Measurements from ENCODE around the gene CCDC57.
A peak's percentile ranks its signal among the peaks of the same experiment; 100 is the strongest.

CCDC57 gene

DNA sequence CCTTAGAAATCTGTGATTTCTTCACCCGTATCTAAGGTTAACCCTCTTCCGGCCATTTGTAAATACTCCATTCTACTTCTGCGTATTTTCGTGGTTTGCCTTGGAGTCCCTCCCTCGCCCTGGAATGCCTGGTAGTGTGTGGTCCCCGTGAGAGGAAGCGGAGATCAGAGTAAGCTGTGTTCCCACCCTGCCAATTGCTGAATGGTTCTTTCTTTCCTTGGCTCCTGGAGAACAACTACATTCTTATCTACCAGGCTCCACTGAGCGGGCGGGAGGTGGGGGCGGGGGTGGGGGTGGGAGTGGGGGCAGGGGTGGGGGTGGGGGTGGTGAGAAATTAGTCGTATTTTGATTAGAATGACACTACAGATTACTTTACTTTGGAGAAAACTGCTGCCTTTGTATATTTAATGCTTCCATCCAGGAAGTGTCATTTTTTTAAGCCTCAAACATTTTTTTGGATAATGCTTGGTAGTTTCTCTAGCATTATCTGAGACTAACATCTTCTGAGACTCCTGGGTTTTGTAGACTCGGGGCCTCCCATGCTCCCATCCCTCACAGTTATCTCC is 93.7 kb downstream of the CCDC57 start:
- no peak for DNase-seq

DNA sequence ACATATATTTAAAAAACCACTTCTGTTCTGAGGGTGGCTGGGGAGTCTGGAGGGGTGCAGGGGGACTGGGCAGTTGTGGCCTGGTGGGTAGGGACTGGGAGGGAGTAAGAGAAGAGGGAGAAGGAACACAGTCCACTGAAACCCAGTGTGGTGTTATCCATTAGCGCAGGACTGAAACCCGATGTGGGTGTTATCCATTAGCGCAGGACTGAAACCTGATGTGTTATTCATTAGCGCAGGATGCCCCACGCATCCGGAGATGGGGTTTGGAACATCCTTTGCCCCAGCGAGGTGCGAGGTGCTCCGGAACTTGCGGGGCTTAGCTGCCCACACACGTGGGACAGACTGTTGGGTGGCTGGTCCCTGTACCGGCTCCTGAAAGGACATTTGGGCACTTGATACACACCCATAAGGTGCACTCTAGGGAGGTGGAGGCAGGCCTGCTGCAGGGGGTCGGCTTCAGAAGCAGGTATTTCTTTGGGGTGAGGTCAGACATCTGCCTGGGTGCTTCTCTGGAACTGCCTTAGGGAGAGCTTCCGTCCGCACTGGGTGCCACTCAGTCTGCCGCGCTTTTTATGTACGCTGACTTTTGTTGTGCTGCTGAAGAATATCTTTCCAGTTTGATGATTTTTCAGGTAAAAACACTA is 94.4 kb downstream of the CCDC57 start:
- no peak for DNase-seq

DNA sequence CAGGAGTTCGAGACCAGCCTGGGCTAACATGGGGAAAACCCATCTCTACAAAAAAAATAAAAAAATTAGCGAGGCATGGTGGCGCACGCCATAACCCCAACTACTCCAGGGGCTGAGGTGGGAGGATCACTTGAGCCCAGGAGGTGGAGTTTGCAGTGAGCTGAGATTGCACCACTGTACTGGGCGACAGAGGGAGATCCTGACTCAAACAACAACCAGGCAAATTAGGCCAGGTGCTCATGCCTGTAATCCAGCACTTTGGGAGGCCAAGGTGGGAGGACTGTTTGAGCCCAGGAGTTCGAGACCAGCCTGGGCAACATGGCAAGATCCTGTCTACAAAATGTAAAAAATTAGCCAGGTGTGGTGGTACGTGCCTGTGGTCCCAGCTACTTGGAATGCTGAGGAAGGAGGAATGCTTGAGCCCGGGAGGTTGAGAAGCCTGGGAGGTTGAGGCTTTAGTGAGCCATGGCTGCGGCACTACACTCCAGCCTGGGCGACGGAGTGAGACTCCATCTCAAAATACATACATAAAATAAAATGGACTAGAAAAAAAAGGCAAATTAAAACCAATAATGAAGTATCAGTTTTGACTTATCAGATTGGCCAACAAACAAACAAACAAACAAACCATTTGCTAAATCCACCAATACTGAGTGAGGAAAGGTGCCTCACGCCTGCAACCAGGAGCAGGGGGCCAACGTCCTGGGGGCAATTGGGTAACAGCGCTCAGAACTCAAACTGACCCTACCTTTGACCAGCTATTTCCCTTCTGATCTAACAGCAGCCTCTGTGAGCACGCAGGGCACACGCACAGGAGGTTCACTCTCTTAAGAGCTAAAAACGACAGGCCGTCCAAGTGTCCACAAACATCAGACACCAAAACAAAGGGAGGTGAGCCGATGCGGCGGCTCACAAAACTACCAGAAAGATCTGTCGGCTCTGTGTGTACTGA is 95.2 kb downstream of the CCDC57 start:
- DNase-seq: no peak

DNA sequence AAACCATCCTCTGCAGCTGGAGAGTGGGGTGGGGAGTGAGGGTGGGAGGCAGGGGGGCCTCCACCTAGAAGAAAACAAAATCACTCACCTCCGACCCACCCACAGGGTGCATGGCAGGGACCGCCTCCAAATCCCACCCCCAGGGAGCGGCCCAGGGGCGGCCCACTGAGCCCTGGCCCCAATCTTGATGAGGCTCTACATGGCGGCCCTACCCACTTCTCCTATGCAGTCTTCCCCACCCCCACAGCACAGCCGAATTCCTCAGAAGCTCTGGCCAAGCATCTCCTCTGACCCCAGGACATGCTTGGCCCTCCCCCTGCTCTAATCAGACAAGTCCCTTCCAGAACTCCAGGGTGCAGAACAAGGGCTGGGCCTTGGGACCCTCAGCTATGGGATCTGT is 96.4 kb downstream of the CCDC57 start:
- DNase-seq: no peak

DNA sequence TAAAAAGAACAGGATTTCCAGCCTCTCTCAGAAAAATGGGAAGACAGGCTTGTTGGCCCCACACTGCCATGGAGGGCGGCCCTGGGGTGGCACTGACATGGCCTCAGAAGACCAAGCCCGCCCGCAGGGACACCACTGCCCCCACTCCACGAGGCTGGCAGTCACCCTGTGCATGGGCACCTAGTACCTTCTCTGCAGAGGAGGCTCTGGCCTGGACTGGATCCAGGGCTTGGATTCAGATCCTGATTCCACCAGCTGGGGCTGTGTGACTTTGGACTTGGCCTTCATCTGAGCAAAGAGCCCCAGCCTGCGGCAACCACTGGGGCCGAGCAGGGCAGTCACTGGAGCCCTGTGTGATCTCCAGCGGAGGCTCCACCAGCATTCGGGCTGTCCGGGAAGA is 97.8 kb downstream of the CCDC57 start:
- DNase-seq: no peak

DNA sequence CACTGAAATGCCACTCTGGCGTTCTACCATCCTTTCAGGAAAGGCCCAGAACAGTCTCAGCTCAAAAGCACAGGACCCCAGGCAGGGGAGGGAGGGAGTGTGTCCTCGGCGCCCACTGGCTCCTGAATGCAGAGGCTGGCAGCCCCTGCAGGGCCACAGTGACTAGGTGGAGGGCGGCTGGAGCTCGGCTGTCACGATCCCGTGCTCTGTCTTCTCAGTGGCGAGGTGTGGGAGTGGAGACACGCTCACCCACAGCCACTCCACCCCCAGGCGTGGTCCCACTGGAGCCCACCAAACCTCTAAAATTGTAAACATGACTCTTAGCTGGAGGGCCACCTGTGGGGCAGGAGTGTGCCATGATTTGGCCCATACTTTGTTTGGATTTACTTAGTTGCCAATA is 98.2 kb downstream of the CCDC57 start:
- DNase-seq: no peak

DNA sequence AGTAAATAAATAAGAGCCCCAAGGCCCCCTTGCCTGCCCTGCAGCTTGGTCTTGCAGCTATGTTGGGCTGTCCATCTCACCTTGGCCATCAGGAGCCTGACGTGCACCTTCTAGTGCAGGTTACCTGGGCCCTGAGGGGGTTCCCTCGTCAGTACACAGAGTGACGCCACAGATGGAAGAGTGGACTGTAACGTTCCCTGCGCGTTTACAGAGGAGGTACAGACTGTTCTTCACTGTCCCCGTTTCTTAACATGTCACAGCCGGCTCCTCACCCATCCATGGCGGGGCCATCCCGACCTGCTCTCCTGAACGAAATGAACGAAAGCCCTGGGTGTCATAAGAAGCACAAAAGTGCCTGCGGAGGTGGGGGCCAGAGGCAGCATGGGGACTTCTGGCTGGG is 98.7 kb downstream of the CCDC57 start:
- DNase-seq: no peak

DNA sequence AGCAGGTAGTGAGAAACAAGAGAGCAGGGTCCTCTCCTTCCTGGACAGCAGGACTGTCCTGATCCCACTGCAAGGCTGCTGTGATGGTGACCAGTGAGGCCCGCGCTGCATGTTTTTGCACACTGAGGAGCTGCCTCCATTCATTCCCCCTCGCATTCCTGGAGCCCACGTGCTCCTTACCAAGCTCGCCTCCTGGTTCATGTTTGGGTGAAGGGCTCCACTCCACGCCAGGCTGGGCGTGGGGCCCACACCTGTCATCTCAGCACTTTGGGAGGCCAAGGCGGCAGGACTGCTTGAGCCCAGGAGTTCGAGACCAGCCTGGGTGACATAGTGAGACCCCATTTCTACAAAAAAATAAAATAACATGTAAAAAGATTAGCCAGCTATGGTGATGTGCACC is 99.2 kb downstream of the CCDC57 start:
- no peak for DNase-seq

DNA sequence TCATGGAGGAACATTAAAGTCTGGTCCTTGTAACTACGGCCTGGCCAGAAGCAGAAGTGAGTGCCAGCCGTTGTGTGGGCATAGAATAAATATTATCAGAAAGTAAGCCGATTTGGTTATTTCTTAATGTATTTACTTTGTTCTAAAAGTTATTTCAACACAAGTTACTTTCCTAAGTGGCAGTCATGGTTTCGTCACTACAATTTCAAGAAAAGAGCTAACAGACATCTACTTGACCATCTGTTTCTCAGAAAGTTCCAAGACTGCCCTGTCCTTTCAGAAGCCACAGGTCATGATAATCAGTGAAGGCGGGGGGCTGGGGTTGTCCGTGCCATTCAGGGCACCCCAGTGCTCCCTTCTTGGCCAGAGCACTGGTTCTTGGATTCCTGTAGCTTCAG is 99.7 kb downstream of the CCDC57 start:
- no peak for DNase-seq

DNA sequence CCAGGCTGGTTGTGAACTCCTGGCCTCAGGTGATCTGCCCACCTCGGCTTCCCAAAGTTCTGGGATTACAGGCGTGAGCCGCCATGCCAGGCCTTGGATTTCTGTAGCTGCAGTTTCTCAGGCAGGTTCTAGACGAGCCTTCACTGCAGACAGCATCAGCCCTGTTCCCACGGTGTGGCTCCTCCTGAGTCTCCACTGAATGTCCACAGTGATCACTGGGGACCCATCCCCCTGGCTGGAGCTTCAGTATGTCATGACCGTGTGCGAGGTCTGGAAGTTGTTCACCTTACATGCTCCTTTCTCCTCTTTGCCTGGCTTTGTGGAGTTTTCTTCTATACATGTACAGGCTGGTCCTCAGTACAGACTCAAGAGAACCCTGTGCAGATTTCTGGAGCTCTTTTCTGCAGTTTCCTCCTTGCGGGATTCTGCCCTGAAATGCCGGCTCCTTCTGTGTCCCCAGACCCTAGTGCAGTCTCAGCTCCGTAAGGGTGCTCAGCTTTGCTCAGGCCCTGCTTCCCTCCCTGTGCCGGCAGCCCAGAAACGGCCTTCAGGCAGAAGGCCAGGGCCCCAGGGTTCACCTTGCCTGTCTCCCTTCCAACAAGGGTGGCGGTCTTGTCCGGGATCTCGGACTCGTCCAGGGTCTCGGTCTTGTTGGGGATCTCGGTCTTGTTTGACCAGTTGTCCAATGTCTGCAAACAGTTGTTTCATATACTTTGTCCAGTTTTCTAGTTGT is 100.3 kb downstream of the CCDC57 start:
- no peak for DNase-seq

DNA sequence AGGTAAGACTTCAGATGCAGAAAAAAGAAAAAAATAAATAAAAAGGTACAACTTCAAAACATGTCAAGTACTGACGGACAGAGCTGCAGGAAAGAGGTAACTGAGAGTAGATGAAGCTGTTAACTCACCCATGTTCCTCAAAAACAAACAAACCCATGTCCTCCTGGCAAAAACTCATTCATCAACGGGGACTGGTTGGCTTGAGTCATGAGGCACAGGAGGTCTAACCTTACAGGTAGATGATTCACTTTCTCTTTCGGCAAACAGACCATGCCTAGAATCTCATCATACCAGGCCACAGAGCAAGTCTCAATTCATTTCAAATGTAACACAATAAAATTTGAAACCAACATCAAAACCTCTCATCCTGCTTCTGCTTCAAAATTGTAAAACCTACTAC is 102.3 kb downstream of the CCDC57 start:
- no peak for DNase-seq

DNA sequence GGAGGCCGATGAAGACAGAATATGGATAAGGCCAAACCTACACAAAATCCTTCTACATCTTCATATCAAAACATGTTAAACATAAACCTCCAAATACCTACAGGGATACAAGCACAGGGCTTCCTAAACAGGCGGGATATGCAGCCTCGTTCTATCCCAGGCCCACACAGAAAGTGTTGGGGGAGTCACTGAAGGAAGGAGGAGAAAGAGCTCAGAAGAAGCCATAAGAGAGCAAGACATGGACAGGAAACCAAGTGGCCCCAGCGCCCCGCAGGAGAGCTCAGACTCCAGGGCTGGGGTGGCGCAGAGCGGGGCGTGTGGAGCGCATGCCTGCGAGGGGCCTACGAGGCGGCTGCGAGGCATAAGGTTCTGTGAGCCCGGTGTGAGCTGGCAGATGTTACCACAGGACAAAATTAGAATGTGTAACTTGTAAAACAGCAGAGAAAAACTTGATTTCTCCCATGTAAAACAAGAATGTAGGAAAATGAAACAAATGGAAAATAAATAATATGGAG is 103.6 kb downstream of the CCDC57 start:
- DNase-seq: no peak

DNA sequence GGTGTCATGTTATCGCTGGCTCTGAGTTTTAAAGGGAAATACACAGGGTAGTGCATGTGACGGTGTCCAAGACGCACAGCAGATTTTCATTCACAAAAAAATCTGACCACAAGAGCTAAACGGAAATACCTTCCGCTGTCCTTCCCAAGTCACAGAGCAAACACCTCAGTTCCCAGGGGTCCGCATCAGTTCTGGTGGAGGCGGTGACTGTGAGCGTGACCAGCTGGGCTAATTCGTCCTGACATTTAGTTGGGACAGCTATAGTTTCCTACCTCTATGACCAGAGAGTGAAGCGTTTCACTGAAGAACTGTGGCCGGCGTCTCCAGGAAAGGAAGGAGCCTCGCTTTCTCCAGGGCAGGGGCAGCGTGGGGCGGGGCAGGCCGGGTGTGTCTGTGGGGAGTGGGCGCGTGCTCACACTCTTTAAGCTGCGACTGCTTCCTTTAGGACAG is 104.1 kb downstream of the CCDC57 start:
- DNase-seq: no peak

DNA sequence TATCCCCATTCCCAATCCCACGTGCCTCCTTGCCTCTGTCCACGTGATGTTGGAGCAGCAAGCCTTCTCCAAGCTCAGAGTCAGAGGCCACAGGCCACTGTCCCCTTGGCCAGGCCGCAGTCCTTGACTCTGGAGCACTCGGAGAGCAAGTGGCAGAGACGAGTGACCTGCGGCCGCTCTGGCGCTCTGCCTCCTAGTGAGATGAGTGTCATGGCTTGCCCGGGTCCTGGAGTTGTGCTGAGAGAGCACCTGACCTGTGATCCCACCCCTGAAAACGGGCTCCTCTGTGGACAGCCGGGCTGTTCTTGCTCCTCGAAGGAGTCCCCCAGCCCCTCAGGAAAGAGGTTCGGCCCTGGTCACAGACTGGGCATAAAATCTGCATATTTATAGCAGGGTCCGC is 104.6 kb downstream of the CCDC57 start:
- DNase-seq: no peak

DNA sequence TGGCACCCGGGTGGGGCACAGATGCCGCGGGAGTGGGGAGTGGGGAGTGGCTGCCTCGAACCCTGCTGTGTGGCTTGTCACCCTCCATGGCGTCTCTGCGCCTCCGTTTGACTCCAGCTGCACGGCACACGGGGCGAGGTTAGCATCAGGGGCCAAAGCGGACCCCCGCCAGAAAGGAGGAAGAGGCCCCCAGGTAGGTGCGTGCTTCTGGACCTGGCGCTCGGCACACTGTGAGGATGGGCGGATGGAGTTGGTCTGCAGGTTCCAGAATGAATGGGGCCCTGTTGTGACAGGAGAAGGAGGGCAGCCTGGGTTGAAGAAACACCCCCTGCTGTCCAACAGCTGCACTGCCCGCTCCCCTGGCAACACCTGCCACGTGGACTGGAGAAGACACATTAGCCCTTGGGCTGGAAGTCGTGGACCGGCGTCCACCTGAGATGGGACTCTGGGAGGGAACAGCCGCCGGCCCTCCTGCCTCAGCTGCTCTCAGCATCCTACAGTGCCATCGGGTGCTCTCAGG is 105.2 kb downstream of the CCDC57 start:
- DNase-seq: no peak

DNA sequence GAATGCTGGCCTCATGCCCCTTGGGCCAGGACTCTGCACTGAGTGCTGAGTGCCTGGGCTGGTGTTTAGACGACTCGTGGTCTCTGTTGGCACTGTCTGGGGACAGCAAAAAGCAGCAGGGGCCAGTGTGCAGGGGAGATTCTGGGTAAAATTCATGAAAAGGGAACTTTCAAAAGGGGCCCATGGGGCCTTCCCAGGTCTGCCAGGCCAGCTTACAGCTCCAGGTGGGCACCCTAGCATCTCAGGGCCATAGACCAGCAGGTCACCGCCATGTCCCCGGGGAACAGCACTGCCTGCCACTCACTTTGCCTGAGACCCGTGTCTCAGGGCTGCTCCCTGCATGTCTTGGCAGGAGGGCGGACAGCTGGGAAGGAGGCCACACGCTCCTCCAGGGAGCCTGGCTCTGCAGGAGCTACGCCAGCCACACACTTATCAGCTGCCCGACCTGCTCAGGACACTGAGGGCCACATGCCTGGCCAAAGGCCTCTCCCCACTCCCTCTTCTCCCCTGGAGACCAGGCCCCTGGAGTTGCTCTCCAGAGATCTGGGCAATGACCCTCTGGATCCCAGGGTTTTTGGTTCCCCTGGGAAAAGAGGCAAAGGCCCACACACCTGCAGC is 105.8 kb downstream of the CCDC57 start:
- DNase-seq: no peak

DNA sequence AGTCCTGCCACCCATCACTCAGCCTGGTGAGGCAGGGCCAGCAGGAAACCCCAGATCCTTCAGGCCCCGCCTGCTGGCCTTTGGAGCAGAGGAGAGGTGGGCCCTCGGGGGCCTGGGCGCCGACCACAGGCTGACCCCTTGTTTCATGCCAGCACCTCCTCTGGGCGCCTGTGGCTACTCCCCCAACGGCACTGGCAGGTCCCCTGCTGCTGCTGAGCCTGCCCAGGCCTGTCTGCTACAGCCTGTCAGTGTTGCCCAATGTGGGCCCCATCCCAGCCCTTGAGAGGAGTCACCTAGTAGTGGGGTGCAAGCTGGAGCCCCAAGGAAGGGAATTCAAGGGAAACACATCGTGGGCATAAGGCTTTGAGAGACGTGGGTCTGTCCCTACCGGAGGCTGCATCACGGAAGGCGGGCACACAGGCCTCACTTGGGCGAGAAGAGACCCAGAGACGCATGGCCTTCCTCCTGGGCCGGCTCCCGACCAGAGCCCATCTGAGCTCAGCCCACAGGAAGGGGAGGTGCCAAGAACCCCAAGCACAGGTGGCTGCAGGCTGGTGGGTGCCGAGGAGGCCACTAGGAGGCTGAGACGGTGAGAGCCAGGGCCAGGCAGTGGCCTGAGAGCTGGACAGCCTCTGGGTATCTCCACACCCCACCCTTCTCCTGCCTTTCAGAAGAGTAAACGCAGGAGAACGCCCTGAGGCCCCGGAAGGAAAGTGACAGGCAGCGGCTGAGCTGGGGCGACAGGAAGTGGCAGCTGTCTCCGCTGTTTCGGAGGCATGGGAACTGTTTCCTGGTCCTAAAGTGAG is 106.6 kb downstream of the CCDC57 start:
- peak; percentile 24 for DNase-seq

DNA sequence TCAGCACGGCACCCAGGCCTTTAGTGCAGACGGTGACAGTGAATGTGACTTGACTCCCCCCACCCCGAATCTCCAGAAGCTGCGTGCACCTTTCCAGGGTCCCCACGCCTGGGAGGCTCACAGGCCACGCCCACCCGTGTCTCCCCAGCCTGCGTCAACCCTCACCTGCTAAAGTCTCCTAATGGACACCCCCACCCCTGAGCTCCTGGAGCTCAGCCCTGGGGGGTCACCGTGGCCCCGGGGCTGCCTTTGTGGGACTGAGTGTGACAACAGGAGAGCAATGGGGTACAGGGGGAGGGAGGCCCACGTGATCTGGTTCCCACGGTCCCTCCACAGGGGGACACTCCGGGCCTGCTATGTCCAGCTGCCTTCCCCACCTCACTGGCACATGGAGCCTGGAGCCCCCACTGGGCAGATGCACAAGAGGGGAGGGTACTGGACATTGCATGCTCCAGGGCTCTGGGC is 107.2 kb downstream of the CCDC57 start:
- DNase-seq: no peak

DNA sequence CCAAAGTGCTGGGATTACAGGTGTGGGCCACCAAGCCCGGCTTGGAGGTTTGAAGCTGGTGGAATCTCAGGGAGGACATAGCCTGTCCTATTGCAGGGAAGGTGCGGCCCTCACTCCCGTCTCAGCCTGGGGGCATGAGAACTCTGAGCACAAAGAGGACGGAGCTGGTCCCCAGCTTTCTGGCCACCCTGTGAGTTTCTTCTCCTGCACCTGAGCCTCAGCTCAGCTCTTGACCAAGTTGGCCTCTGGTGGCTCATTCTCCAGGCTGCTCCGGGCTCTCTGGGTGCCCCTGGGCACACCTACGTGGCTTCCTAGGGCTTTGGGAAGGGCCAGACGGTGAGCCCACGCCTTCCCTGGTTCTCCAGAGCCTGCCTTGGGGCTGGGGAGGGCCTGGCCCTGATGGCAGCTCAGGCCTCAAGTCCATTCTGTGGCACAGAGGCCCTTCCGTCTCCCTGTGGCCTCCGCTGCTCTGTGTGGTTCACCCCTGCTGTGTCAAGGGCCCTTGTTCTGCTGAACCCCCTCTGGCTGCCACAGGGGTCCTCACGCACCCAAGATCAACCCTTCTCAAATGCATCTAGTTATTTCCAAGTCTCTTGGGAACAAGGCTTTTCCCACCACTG is 107.7 kb downstream of the CCDC57 start:
- no peak for DNase-seq

DNA sequence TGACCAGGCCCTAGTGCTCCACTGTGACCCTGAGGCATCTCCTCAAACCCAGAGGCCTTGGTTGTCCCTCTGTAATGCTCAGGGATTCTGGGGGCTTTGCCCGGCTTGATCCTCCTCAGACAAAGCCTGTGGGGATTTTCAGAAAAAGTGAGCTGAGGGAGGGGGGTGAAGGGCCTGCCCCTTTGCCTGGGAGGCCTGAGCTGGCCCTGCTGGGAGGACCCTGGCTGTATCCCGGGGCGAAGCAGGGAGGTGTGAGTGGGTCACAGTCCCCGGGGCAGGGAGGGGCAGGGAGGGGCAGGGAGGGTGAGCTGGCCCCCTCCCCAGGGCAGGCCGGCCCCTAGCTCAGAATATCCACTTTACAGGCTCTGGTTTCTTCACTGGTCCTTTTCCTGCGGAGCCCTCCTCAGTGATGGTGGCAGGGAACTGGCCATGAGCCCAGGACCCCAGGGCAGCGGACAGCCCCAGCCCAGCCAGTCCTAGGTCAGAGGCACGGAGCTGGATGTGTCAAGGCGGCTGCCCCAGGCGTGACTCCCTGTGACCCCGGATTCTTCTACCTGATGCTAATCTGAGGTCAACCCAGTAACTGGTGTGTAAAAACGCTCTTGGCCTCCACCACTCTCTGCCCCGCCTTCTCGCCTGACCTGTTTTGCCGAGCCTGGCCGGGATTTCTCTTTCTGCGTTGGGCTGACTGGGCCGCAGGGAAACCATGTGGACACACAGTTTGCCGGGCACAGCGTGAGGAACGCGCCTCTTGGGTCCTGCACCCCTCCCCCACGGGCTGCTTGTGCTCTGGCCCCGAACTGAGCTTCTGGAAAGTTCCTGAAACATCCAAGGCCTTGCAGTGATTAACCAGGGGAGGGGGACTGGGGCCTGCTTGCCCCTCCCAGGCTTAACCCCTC is 108.8 kb downstream of the CCDC57 start:
- DNase-seq: no peak
